ENCODE data around the gene FGF14. TPM values are rescaled to one million over a fixed set of nuclear protein-coding genes. Genes with fewer than 3 reads are reported as not detected.

Gene FGF14
- total RNA-seq, 1 donor from 2014 or later, result 0.23 TPM

DNA sequence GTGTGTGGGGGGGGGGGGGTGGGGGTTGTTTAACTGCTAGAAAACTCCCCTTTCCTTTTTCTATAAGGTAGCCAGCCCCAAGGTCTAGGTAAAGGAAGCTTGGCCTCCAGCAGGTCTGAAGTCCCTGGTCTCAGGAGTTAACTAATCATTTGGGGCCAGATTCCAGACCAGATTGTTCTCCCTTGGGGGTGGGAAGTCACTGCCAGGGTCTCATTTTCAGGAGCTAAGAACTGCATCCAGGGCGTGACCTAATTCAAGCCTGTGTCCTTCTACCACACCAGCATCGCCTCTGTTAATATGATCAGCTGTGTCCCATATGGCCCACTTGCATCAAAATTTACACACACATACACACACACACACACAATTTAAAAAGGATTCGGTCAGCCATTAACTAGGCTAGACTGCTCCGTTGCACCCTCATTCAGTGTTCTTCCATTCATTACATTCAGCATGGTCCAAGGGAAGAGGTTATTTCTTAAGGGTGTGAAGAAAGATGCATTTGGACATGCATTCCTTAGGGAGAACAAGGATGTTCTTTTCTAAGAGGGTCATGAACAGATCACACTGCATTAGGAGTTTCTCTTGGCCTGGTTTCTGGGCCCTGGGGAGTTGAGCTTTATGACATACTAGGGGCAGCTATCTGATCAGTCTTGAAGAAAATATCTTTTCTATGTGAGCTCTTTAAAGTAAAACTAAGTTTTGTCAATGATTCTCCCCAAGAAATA is 91.0 kb downstream of the FGF14 start:
- Histone ChIP-seq H3K4me1 (ENCODE audit: insufficient read depth, low read length) (no peaks in the 10 kb centered on the region), H3K36me3 (ENCODE audit: insufficient read depth, low read length) (no peaks in the 10 kb centered on the region), H2AFZ (ENCODE audit: low read depth, low read length) (no peak overlapping the region), H3K9me3 (ENCODE audit: insufficient read depth, low read depth, low read length) (no peaks in the 10 kb centered on the region), H3K4me3 (ENCODE audit: insufficient read depth, low read depth, low read length) (no peak overlapping the region), H3K27me3 (ENCODE audit: insufficient read depth, low read length) (peaks cover 2% of the 10 kb centered on the region), H4K20me1 (ENCODE audit: insufficient read depth, low read length) (no peaks in the 10 kb centered on the region), H3K79me2 (ENCODE audit: insufficient read depth, low read length) (no peaks in the 10 kb centered on the region), H3K9ac (ENCODE audit: low read length) (no peak overlapping the region), H3K4me2 (ENCODE audit: low read length) (no peak overlapping the region), H3K27ac (ENCODE audit: low read depth, low read length) (no peak overlapping the region)
- no peak overlapping the region for H3K4me3 Mint-ChIP-seq (ENCODE audit: unreplicated experiment)
- FAIRE-seq (no peak), DNase-seq (ENCODE audit: low read depth) (no peak)
- no peaks in the 10 kb centered on the region for H3K36me3 Mint-ChIP-seq (ENCODE audit: low read depth, unreplicated experiment)
- H3K27me3 Mint-ChIP-seq (ENCODE audit: low read depth, unreplicated experiment), result peaks cover 2% of the 10 kb centered on the region
- no peak overlapping the region for H3K27ac Mint-ChIP-seq (ENCODE audit: unreplicated experiment)
- H3K4me1 Mint-ChIP-seq (ENCODE audit: low read depth, unreplicated experiment), result no peaks in the 10 kb centered on the region
- H3K9me3 Mint-ChIP-seq (ENCODE audit: unreplicated experiment), result no peaks in the 10 kb centered on the region
- TF ChIP-seq EZH2 (IDR thresholded peaks at IDR 0.05; ENCODE audit: insufficient read depth, low read length), result no peak
- TF ChIP-seq, protein P1, sequence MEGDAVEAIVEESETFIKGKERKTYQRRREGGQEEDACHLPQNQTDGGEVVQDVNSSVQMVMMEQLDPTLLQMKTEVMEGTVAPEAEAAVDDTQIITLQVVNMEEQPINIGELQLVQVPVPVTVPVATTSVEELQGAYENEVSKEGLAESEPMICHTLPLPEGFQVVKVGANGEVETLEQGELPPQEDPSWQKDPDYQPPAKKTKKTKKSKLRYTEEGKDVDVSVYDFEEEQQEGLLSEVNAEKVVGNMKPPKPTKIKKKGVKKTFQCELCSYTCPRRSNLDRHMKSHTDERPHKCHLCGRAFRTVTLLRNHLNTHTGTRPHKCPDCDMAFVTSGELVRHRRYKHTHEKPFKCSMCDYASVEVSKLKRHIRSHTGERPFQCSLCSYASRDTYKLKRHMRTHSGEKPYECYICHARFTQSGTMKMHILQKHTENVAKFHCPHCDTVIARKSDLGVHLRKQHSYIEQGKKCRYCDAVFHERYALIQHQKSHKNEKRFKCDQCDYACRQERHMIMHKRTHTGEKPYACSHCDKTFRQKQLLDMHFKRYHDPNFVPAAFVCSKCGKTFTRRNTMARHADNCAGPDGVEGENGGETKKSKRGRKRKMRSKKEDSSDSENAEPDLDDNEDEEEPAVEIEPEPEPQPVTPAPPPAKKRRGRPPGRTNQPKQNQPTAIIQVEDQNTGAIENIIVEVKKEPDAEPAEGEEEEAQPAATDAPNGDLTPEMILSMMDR (IDR thresholded peaks at IDR 0.05; ENCODE audit: insufficient read depth, low read depth, low read length), result no peak

DNA sequence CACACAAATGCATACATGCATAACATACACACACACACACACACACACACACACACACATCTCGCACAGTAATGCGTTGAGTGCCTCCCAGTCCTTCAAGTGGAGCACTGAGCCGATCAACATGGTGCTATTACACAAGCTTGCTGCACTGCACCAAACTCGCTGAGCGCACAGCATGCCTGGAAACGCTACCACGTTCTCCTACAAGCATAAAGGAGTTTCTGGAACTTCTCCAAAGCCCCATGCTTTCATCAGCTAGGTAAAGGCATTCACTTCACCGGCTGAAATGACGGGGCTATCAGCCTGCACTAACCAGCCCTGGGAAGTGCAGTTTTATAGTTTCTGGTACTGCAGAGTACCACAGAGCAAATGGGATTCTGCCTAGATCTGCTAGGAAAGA is 92.7 kb downstream of the FGF14 start:
- Mint-ChIP-seq H3K36me3 (ENCODE audit: low read depth, unreplicated experiment) (no peaks in the 10 kb centered on the region), H3K4me1 (ENCODE audit: low read depth, unreplicated experiment) (no peaks in the 10 kb centered on the region), H3K9me3 (ENCODE audit: unreplicated experiment) (no peaks in the 10 kb centered on the region), H3K4me3 (ENCODE audit: unreplicated experiment) (no peak overlapping the region), H3K27ac (ENCODE audit: unreplicated experiment) (no peak overlapping the region), H3K27me3 (ENCODE audit: low read depth, unreplicated experiment) (peaks cover 2% of the 10 kb centered on the region)
- no peaks in the 10 kb centered on the region for H3K4me1 ChIP-seq (ENCODE audit: insufficient read depth, low read length)
- FAIRE-seq (no peak), DNase-seq (ENCODE audit: low read depth) (no peak)
- H2AFZ ChIP-seq (ENCODE audit: low read depth, low read length), result no peak overlapping the region
- TF ChIP-seq EZH2 (IDR thresholded peaks at IDR 0.05; ENCODE audit: insufficient read depth, low read length), result no peak
- TF ChIP-seq, protein P1 (IDR thresholded peaks at IDR 0.05; ENCODE audit: insufficient read depth, low read depth, low read length), result no peak
- no peak overlapping the region for H3K4me3 ChIP-seq (ENCODE audit: insufficient read depth, low read depth, low read length)
- no peaks in the 10 kb centered on the region for H3K36me3 ChIP-seq (ENCODE audit: insufficient read depth, low read length)
- H3K9me3 ChIP-seq (ENCODE audit: insufficient read depth, low read depth, low read length), result no peaks in the 10 kb centered on the region
- no peak overlapping the region for H3K4me2 ChIP-seq (ENCODE audit: low read length)
- H3K9ac ChIP-seq (ENCODE audit: low read length), result no peak overlapping the region
- no peaks in the 10 kb centered on the region for H3K79me2 ChIP-seq (ENCODE audit: insufficient read depth, low read length)
- no peak overlapping the region for H3K27ac ChIP-seq (ENCODE audit: low read depth, low read length)
- H4K20me1 ChIP-seq (ENCODE audit: insufficient read depth, low read length), result no peaks in the 10 kb centered on the region
- peaks cover 2% of the 10 kb centered on the region for H3K27me3 ChIP-seq (ENCODE audit: insufficient read depth, low read length)

DNA sequence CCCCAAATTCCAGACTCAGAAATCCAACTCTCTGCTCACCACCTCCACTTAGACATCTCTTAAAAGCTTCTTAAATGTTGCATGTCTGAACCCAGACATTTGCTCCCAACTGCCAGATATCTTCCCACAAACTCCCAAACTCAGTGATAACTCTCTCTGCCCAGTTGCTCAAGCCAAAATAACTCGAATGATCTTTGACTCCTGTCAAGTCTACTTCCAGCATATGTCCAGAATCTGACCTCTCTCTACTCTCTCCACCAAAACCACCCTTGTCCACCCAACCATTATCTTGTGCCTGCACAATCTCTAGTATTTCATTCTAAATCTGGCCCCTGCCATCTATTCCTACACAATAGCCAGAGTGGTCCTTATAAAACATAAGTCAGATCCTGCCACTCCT is 99.3 kb downstream of the FGF14 start:
- DNase-seq (ENCODE audit: low read depth) (no peak), FAIRE-seq (no peak)
- no peak overlapping the region for H2AFZ ChIP-seq (ENCODE audit: low read depth, low read length)
- Mint-ChIP-seq H3K36me3 (ENCODE audit: low read depth, unreplicated experiment) (no peaks in the 10 kb centered on the region), H3K4me1 (ENCODE audit: low read depth, unreplicated experiment) (no peaks in the 10 kb centered on the region), H3K27ac (ENCODE audit: unreplicated experiment) (no peak overlapping the region), H3K9me3 (ENCODE audit: unreplicated experiment) (no peaks in the 10 kb centered on the region), H3K4me3 (ENCODE audit: unreplicated experiment) (no peak overlapping the region), H3K27me3 (ENCODE audit: low read depth, unreplicated experiment) (no peaks in the 10 kb centered on the region)
- H3K36me3 ChIP-seq (ENCODE audit: insufficient read depth, low read length), result no peaks in the 10 kb centered on the region
- TF ChIP-seq, protein P1 (IDR thresholded peaks at IDR 0.05; ENCODE audit: insufficient read depth, low read depth, low read length), result no peak
- TF ChIP-seq EZH2 (IDR thresholded peaks at IDR 0.05; ENCODE audit: insufficient read depth, low read length), result no peak
- H3K4me1 ChIP-seq (ENCODE audit: insufficient read depth, low read length), result no peaks in the 10 kb centered on the region
- no peak overlapping the region for H3K9ac ChIP-seq (ENCODE audit: low read length)
- H3K9me3 ChIP-seq (ENCODE audit: insufficient read depth, low read depth, low read length), result no peaks in the 10 kb centered on the region
- no peak overlapping the region for H3K27ac ChIP-seq (ENCODE audit: low read depth, low read length)
- H3K4me3 ChIP-seq (ENCODE audit: insufficient read depth, low read depth, low read length), result no peak overlapping the region
- H3K79me2 ChIP-seq (ENCODE audit: insufficient read depth, low read length), result no peaks in the 10 kb centered on the region
- no peak overlapping the region for H3K4me2 ChIP-seq (ENCODE audit: low read length)
- no peaks in the 10 kb centered on the region for H4K20me1 ChIP-seq (ENCODE audit: insufficient read depth, low read length)
- H3K27me3 ChIP-seq (ENCODE audit: insufficient read depth, low read length), result no peaks in the 10 kb centered on the region

Data from astrocyte (in vitro differentiated cells and primary cell).